NK-92 (cell line): ENCODE measurements around the gene CDH23.

ENCODE experiments used
- DNase-seq: peaks from one replicate; lab custom pipeline; 2025; ENCODE audit not compliant: unreplicated experiment; lab: John Stamatoyannopoulos, UW

CDH23 gene

DNA sequence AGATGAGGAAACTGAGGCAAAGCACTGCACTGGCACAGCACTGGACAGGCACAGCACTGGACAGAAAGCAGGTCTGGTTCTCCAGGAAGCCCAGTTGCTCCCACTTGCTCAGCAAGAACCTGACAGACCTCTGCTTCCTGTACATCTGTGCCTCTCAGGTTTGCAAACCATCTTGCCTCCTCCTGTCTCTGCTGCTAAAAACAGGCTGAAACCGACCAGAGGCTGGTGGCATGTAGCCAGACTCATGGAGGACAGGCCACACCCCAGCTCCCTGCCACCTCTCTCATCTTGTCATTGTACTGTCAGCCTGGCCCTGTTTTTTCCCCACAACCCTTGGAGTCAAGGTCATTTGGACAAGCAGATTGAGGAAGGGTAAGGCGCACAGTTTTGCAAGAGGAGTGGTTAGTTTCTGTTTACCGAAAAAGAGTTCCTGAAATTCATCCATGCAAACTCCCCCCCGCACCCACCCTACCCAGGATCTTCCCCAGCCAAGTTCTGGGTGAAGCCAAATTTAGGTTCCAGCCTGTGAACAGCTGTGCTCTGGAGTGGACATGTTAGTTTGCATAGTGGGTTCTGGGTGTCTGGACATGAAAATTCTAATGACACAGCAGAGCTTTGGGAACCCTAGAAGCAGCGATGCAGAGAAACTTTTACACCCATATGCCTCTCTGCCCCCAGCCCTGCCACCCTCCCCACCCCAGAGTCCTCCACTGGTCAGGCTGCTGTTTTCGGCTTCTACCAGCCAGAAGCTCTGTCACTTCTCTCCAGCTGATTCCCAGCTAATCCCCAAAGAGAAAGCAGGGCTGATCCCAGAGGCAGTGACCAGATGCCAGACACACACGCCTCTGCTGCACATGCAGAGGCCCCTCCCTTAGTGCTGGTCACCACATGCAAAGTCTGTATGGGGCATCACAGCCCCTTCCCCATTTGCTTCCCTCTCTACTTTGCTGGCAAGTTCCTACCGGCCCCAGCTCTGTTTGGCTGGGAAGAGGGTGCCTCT is 331.3 kb downstream of the CDH23 start:
- DNase-seq, result peak; percentile 26

- DNase-seq, result no peak
These were observed 332.5 kb downstream of the CDH23 start for GRCh38 chr10:71729161-71729636.

GRCh38 chr10:71731791-71732190 is 335.1 kb downstream of the CDH23 start:
- no peak for DNase-seq

GRCh38 chr10:71734797-71735196 is 338.1 kb downstream of the CDH23 start:
- no peak for DNase-seq

GRCh38 chr10:71735709-71736569 is 339.2 kb downstream of the CDH23 start:
- DNase-seq, result no peak

DNA sequence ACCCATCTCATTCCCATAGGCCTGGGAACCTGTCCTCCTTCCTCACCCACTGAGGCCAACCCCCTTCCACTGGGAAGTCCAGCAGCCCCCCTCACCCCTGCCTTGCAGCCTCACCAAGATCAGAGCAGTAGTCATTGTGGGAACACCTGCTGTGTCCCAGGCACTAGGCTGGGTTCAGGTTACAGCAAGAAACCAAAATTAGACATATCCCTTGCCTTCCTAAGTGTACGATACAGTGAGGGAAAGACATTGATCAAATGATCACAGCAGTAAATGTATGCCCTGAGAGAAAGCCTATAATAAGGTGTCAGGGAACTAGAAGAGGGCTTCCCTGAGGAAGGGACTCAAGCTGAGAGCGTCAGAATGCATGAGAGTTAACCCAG is 339.8 kb downstream of the CDH23 start:
- no peak for DNase-seq

- no peak for DNase-seq
These were observed 340.5 kb downstream of the CDH23 start for GRCh38 chr10:71737001-71737833.

GRCh38 chr10:71737834-71738197 is 341.1 kb downstream of the CDH23 start:
- no peak for DNase-seq

- no peak for DNase-seq
These were observed 342.7 kb downstream of the CDH23 start for GRCh38 chr10:71739358-71739900.

- DNase-seq, result no peak
These were observed 343.4 kb downstream of the CDH23 start for GRCh38 chr10:71740069-71740653.

- DNase-seq, result no peak
These were observed 344.3 kb downstream of the CDH23 start for GRCh38 chr10:71741029-71741428.

- no peak for DNase-seq
These were observed 345.0 kb downstream of the CDH23 start for GRCh38 chr10:71741671-71742070.

GRCh38 chr10:71742301-71743088 is 345.8 kb downstream of the CDH23 start:
- DNase-seq, result no peak

GRCh38 chr10:71743089-71743838 is 346.5 kb downstream of the CDH23 start:
- DNase-seq, result no peak

GRCh38 chr10:71743866-71744265 is 347.1 kb downstream of the CDH23 start:
- no peak for DNase-seq

DNA sequence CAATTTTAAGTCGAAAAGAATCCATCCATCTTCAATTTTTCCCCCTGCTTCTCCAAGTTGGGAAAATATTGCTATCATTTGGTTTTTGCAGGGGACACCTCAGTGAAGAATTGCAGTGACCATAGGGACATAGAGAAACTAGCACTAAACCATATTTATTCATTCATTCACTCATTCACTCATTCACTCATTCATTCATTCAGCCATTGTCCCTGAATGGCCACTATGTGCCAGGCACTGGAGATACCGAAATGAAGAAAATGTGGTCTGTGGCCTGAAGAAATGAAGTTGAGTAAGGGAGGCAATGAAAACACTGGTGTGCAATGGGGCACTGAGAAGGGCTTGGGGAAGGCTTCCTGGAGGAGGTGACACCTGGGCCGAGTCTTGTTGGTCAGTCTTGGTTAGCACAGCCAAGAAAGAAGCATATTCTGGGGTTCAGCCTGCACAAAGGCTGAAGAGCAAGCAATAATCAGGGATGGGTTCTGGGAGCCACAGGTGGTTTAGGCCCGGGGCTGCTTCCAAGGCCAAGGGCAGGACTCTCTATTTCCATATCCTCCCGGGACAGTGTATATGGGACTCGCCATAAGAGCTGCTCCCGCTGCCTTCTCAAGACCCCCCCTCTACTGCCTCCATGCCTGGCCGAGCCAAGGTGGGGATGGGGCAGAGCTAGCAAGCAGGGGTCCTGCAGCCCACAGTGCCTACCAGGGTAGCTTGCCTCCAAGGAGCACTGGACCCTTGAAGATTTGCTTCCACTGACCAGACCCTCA is 348.4 kb downstream of the CDH23 start:
- DNase-seq, result no peak

- DNase-seq, result no peak
These were observed 349.0 kb downstream of the CDH23 start for GRCh38 chr10:71745664-71746250.
